ENCODE results near the gene CFDP1. TPM values are rescaled to one million over a fixed set of nuclear protein-coding genes. Genes with fewer than 3 reads are reported as not detected.

The CFDP1 gene
- total and polyA plus RNA-seq, 2 of the 13 experiments (the other 11 are each of a cell fraction or from before 2014, with no cell fraction given): 78.6 to 153 TPM

- CTCF ChIA-PET (ENCODE audit: low intra/inter-chr PET ratio, low total read pairs): no interaction called here
Observed at GRCh38 chr16:75326333-75326732, 107.0 kb downstream of the CFDP1 start.

More at GRCh38 chr16:75326333-75326732, 107.0 kb downstream of the CFDP1 start:
- POLR2A ChIA-PET: interaction anchor here (1.2 to 1.5 kb wide), 2 partner anchors 21 to 25 kb away, joined by 3 to 5 read pairs; no protein-coding TSS in a partner anchor
- Histone ChIP-seq H3K36me3 (replicated peaks in 1 of 2; ENCODE audit: control insufficient read depth in 1 of 2, insufficient read depth in 2 of 2, low read length in 2 of 2) (peaks cover 0 to 4% of the 10 kb centered on the region in 2 experiments; a peak in 4 of 5 replicates), H2AFZ (ENCODE audit: low read length) (no peak overlapping the region), H4K20me1 (ENCODE audit: insufficient read depth, low read length) (no peaks in the 10 kb centered on the region), H3K79me2 (ENCODE audit: insufficient read depth, low read length) (no peaks in the 10 kb centered on the region), H3K4me2 (ENCODE audit: low read depth, low read length) (no peak overlapping the region), H3K9ac (ENCODE audit: insufficient read depth, low read depth, low read length) (no peak overlapping the region), H3K4me3 (replicated peaks in 1 of 3; ENCODE audit: insufficient read depth in 1 of 3, low read depth in 2 of 3, low read length in 3 of 3) (no peak overlapping the region), H3K27ac (ENCODE audit: extremely low read length, insufficient read depth, low read length) (no peak overlapping the region), H3K27me3 (ENCODE audit: control insufficient read depth in 1 of 2, insufficient read depth in 2 of 2, low read length in 2 of 2) (no peaks in the 10 kb centered on the region), H3K9me3 (ENCODE audit: low read length) (no peaks in the 10 kb centered on the region), H3K4me1 (ENCODE audit: insufficient read depth, low read length) (peaks cover 14% of the 10 kb centered on the region)
- FAIRE-seq: no peak
- TF ChIP-seq ZNF567 (CRISPR knock-in tag; IDR thresholded peaks at IDR 0.05; ENCODE audit: borderline replicate concordance): no peak
- TF ChIP-seq, protein P1, sequence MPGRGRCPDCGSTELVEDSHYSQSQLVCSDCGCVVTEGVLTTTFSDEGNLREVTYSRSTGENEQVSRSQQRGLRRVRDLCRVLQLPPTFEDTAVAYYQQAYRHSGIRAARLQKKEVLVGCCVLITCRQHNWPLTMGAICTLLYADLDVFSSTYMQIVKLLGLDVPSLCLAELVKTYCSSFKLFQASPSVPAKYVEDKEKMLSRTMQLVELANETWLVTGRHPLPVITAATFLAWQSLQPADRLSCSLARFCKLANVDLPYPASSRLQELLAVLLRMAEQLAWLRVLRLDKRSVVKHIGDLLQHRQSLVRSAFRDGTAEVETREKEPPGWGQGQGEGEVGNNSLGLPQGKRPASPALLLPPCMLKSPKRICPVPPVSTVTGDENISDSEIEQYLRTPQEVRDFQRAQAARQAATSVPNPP (CRISPR knock-in tag; IDR thresholded peaks at IDR 0.05): no peak
- TF ChIP-seq, protein P2, sequence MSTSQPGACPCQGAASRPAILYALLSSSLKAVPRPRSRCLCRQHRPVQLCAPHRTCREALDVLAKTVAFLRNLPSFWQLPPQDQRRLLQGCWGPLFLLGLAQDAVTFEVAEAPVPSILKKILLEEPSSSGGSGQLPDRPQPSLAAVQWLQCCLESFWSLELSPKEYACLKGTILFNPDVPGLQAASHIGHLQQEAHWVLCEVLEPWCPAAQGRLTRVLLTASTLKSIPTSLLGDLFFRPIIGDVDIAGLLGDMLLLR (CRISPR knock-in tag; IDR thresholded peaks at IDR 0.05): no peak
- TF ChIP-seq IKZF1 (IDR thresholded peaks at IDR 0.05): no peak
- no peak for TF ChIP-seq MLLT10 (CRISPR knock-in tag; IDR thresholded peaks at IDR 0.05)
- TF ChIP-seq, protein P3, sequence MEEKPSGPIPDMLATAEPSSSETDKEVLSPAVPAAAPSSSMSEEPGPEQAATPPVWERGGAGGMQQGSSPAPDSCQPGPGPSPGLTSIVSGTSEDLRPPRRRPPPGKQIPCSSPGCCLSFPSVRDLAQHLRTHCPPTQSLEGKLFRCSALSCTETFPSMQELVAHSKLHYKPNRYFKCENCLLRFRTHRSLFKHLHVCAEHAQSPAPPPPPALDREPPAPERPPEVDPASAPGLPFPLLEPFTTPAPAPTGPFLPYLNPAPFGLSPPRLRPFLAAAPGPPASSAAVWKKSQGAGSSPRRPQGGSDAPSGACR (CRISPR knock-in tag; IDR thresholded peaks at IDR 0.05): no peak
- TF ChIP-seq FOXM1 (CRISPR knock-in tag; IDR thresholded peaks at IDR 0.05): no peak
- TF ChIP-seq ZNF577 (CRISPR knock-in tag; IDR thresholded peaks at IDR 0.05; ENCODE audit: borderline replicate concordance, low read depth): no peak
- TF ChIP-seq, protein P4, sequence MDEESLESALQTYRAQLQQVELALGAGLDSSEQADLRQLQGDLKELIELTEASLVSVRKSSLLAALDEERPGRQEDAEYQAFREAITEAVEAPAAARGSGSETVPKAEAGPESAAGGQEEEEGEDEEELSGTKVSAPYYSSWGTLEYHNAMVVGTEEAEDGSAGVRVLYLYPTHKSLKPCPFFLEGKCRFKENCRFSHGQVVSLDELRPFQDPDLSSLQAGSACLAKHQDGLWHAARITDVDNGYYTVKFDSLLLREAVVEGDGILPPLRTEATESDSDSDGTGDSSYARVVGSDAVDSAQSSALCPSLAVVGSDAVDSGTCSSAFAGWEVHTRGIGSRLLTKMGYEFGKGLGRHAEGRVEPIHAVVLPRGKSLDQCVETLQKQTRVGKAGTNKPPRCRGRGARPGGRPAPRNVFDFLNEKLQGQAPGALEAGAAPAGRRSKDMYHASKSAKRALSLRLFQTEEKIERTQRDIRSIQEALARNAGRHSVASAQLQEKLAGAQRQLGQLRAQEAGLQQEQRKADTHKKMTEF (CRISPR knock-in tag; IDR thresholded peaks at IDR 0.05): no peak
- TF ChIP-seq, protein P5, sequence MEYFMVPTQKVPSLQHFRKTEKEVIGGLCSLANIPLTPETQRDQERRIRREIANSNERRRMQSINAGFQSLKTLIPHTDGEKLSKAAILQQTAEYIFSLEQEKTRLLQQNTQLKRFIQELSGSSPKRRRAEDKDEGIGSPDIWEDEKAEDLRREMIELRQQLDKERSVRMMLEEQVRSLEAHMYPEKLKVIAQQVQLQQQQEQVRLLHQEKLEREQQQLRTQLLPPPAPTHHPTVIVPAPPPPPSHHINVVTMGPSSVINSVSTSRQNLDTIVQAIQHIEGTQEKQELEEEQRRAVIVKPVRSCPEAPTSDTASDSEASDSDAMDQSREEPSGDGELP (IDR thresholded peaks at IDR 0.05; ENCODE audit: borderline replicate concordance, low read depth): no peak
- TF ChIP-seq ZNF766 (CRISPR knock-in tag; IDR thresholded peaks at IDR 0.05; ENCODE audit: borderline replicate concordance): no peak
- TF ChIP-seq MAFK (conservative IDR thresholded peaks at IDR 0.05 in 1 of 2, IDR thresholded peaks at IDR 0.05 in 1 of 2; ENCODE audit: low read length in 2 of 2): no peak
- TF ChIP-seq ZFP36L1 (CRISPR knock-in tag; IDR thresholded peaks at IDR 0.05): no peak
- TF ChIP-seq PHF21A (CRISPR knock-in tag; IDR thresholded peaks at IDR 0.05): no peak
- no TSS peak for BruUV-seq (replicated peaks)
- ATAC-seq: no peak
- 93% methylated on average over 5 of the region's 5 CpGs for WGBS (ENCODE audit: low lambda C conversion rate)
- DNase-seq (ENCODE audit: low spot score): no peak
- in situ Hi-C loops (cut with HindIII; ENCODE audit: extremely low pct_ligation_motif_present, low pct_unique_long_range_greater_than_20kb) (no loop called here), intact Hi-C loops (cut with micrococcal nuclease; ENCODE audit: unreplicated experiment) (no loop called here)

Data from HepG2 (cell line).